ENCODE results near the gene ZW10. TPM values are rescaled to one million over a fixed set of nuclear protein-coding genes. Genes with fewer than 3 reads are reported as not detected.

The ZW10 gene
- total RNA-seq, 1 experiment from 2014 or later, result 18.9 TPM

DNA sequence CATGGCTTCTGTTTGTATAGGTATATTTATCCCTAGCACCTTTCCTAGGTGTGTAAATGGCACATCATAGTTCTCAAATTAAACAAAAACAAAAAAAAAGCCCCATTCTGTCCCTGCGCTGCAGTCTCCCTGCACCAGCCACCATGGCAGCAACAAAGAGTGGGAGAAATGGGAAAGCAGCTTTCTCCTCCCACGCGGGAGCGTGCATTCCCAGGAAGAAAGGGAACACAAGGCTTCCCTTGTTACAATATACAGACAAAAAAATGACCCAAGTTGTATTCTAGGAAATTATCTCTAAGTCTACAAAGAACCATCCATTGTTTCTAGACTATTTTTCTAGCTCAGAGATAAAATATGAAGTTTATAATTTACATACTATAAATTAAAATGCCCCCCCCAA is 51.3 kb downstream of the ZW10 start:
- Mint-ChIP-seq H3K9me3 (peaks cover 17% of the 10 kb centered on the region), H3K36me3 (no peaks in the 10 kb centered on the region; the same call in 1 of the 2 replicates), H3K27ac (no peak overlapping the region), H3K27me3 (ENCODE audit: low read depth) (no peaks in the 10 kb centered on the region), H3K4me3 (no peak overlapping the region), H3K4me1 (peaks cover 6% of the 10 kb centered on the region; the same call in 1 of the 2 replicates)
- ChIA-PET CTCF (interaction anchor here (0.6 to 1.2 kb wide), 2 partner anchors 8 to 184 kb away, joined by 3 to 5 read pairs; no protein-coding TSS in a partner anchor), POLR2A (no interaction called here)
- no peak for TF ChIP-seq ZNF671 (CRISPR knock-in tag; IDR thresholded peaks at IDR 0.05)
- TF ChIP-seq, protein P1, sequence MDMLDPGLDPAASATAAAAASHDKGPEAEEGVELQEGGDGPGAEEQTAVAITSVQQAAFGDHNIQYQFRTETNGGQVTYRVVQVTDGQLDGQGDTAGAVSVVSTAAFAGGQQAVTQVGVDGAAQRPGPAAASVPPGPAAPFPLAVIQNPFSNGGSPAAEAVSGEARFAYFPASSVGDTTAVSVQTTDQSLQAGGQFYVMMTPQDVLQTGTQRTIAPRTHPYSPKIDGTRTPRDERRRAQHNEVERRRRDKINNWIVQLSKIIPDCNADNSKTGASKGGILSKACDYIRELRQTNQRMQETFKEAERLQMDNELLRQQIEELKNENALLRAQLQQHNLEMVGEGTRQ (CRISPR knock-in tag; IDR thresholded peaks at IDR 0.05), result no peak
- TF ChIP-seq ZNF121 (CRISPR knock-in tag; IDR thresholded peaks at IDR 0.05), result no peak
- TF ChIP-seq ZNF396 (CRISPR knock-in tag; IDR thresholded peaks at IDR 0.05; ENCODE audit: borderline replicate concordance), result no peak
- no peak for TF ChIP-seq SMAD3 (CRISPR knock-in tag; IDR thresholded peaks at IDR 0.05; ENCODE audit: borderline replicate concordance)
- TF ChIP-seq, protein P2, sequence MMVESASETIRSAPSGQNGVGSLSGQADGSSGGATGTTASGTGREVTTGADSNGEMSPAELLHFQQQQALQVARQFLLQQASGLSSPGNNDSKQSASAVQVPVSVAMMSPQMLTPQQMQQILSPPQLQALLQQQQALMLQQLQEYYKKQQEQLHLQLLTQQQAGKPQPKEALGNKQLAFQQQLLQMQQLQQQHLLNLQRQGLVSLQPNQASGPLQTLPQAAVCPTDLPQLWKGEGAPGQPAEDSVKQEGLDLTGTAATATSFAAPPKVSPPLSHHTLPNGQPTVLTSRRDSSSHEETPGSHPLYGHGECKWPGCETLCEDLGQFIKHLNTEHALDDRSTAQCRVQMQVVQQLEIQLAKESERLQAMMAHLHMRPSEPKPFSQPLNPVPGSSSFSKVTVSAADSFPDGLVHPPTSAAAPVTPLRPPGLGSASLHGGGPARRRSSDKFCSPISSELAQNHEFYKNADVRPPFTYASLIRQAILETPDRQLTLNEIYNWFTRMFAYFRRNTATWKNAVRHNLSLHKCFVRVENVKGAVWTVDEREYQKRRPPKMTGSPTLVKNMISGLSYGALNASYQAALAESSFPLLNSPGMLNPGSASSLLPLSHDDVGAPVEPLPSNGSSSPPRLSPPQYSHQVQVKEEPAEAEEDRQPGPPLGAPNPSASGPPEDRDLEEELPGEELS (CRISPR knock-in tag; IDR thresholded peaks at IDR 0.05), result no peak
- no peak for TF ChIP-seq NFYB (CRISPR knock-in tag; conservative IDR thresholded peaks at IDR 0.05; ENCODE audit: low read depth)
- no peak for TF ChIP-seq NR3C1 (CRISPR knock-in tag; conservative IDR thresholded peaks at IDR 0.05; ENCODE audit: low read depth)
- TF ChIP-seq SOX15 (CRISPR knock-in tag; IDR thresholded peaks at IDR 0.05), result no peak
- no peak for TF ChIP-seq IRF1 (CRISPR knock-in tag; IDR thresholded peaks at IDR 0.05)
- no peak for TF ChIP-seq JAZF1 (CRISPR knock-in tag; IDR thresholded peaks at IDR 0.05)
- no peak for TF ChIP-seq ATF3 (CRISPR knock-in tag; conservative IDR thresholded peaks at IDR 0.05)
- no peak for TF ChIP-seq JUN (CRISPR knock-in tag; IDR thresholded peaks at IDR 0.05)
- TF ChIP-seq, protein P3, sequence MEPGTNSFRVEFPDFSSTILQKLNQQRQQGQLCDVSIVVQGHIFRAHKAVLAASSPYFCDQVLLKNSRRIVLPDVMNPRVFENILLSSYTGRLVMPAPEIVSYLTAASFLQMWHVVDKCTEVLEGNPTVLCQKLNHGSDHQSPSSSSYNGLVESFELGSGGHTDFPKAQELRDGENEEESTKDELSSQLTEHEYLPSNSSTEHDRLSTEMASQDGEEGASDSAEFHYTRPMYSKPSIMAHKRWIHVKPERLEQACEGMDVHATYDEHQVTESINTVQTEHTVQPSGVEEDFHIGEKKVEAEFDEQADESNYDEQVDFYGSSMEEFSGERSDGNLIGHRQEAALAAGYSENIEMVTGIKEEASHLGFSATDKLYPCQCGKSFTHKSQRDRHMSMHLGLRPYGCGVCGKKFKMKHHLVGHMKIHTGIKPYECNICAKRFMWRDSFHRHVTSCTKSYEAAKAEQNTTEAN (CRISPR knock-in tag; IDR thresholded peaks at IDR 0.05), result no peak
- no peak for TF ChIP-seq SMAD4 (CRISPR knock-in tag; IDR thresholded peaks at IDR 0.05)
- TF ChIP-seq FOXJ3 (CRISPR knock-in tag; IDR thresholded peaks at IDR 0.05; ENCODE audit: borderline replicate concordance), result no peak
- TF ChIP-seq KAT7 (CRISPR knock-in tag; IDR thresholded peaks at IDR 0.05; ENCODE audit: borderline replicate concordance), result no peak
- no peak for TF ChIP-seq HMGXB4 (CRISPR knock-in tag; IDR thresholded peaks at IDR 0.05)
- TF ChIP-seq MYBL2 (CRISPR knock-in tag; IDR thresholded peaks at IDR 0.05), result no peak
- no peak for TF ChIP-seq TEAD4 (CRISPR knock-in tag; IDR thresholded peaks at IDR 0.05)
- DNase-seq (ENCODE audit: low spot score) (no peak), ATAC-seq (no peak)

All from WTC11 (cell line).